C4-2B (cell line): ENCODE data around the gene RNF214.

Experiments used
- H3K27ac ChIP-seq: fragments of 450-650 bp; 2 replicates; pipeline ENCODE4 v1.5.1; 2017
- ZFX ChIP-seq: fragments of 450-650 bp; IDR thresholded peaks from 2 replicates; pipeline ENCODE4 v1.6.1; 2017
- TF ChIP-seq, protein P1 (sequence below): fragments of 450-650 bp; conservative IDR thresholded peaks from 2 replicates; pipeline ENCODE4 v1.5.1; 2017; ENCODE audit warnings: mild to moderate bottlenecking

RNF214 gene

DNA sequence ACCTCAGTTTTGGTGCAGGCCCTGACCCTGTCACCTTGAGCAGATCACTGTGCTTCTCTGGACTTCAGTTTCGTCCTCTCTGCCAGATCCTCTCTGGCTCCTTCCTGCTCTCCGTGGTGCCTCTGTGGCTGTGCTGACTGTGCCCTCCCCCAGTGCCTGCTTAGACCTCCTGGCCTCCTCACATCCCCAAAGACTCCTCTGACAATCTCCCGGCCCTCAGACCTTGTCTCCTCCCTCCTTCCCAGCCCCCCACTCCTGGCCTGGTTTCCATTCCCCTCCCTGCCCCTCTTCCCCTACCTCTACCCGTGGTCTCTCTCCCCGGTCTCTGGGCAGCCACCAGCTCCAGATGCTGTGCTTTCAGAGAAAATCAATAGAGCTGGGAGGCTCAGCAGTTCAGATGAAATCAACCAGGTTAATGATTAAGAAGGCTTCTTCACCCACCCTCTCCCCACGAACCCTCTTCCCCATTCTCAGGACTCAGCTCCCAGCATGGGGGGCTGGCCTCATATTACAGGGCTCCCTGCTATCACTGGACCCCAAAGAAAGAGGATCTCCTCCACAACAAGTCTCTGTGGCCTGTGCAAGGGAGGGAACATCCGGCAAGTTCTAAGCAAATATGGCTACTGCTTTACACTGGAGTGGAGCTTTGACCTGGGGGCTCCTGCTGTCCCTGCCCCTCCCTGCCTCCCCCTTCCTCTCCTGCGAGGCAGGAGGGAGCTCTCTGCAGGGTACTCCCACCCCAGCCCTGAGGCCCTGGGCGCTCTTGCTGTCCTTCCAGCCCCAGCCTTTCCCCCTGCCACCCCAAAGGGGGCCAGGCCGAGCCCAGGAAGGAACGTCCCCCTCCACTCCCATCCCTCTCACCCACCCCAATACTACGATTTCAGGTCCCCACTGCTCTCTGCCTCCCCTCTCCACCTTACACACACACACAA, 67.1 kb downstream of the RNF214 start:
- H3K27ac ChIP-seq, result no peak overlapping the region
- TF ChIP-seq, protein P1, sequence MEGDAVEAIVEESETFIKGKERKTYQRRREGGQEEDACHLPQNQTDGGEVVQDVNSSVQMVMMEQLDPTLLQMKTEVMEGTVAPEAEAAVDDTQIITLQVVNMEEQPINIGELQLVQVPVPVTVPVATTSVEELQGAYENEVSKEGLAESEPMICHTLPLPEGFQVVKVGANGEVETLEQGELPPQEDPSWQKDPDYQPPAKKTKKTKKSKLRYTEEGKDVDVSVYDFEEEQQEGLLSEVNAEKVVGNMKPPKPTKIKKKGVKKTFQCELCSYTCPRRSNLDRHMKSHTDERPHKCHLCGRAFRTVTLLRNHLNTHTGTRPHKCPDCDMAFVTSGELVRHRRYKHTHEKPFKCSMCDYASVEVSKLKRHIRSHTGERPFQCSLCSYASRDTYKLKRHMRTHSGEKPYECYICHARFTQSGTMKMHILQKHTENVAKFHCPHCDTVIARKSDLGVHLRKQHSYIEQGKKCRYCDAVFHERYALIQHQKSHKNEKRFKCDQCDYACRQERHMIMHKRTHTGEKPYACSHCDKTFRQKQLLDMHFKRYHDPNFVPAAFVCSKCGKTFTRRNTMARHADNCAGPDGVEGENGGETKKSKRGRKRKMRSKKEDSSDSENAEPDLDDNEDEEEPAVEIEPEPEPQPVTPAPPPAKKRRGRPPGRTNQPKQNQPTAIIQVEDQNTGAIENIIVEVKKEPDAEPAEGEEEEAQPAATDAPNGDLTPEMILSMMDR, result no peak
- TF ChIP-seq ZFX, result no peak

- no peak overlapping the region for H3K27ac ChIP-seq
- no peak for TF ChIP-seq ZFX
These were observed 67.8 kb downstream of the RNF214 start for GRCh38 chr11:117300283-117300663.

DNA sequence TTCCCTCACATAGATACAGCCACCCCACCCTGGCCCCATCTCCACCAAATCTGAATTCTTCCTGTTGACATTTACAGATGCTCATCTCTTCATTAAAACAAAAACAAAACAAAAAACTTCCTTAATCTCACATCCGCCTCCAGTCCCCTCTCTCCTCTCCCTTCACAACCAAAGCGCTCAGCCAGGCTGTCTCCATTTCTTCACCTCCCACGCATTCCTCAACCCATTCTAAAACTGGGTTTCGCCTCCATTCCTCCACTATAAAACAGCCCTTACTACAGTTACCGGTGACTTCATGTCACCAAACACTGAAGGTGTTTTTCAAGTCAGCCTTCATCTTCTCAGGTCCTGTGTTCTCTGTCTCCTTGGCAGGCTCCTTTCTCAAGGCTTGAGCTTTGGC, 68.3 kb downstream of the RNF214 start:
- no peak overlapping the region for H3K27ac ChIP-seq
- TF ChIP-seq, protein P1, result no peak
- no peak for TF ChIP-seq ZFX

- no peak overlapping the region for H3K27ac ChIP-seq
- TF ChIP-seq, protein P1, result no peak
- TF ChIP-seq ZFX, result no peak
These were observed 69.8 kb downstream of the RNF214 start for GRCh38 chr11:117302228-117302627.

GRCh38 chr11:117303101-117303500, 70.6 kb downstream of the RNF214 start:
- TF ChIP-seq ZFX, result no peak
- TF ChIP-seq, protein P1, result no peak
- no peak overlapping the region for H3K27ac ChIP-seq

DNA sequence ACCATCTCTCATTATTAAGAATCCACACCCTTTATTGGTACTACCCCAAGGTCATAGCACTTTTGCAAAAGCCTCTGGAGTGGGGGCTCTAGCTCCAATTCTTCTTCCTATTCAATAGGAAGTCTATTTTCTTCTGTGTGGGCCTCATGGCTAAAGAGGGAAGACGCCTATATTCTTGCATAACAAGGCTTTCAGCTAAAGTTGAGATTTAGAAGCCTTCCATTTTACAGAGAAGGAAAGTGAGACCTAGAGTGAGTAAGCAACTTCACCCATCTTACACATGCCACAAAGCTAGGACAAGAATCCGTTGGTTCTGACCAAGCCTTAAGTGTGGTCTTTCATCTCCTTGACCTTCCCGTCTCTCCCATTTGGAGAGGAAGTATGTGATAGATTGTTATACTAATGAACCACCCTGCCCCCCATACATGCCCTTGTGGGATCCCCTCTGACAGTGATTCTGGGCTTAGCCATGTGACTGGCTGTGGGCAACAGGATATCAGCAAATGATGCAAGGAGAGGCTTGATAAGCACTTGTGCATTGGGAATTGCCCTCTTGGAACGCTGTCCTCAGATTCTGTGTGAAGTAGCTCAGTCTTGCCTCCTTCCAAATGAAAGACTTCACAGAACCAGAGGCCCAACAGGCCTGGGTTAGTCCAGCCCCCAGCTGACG, 71.3 kb downstream of the RNF214 start:
- TF ChIP-seq, protein P1, result no peak
- no peak for TF ChIP-seq ZFX
- no peak overlapping the region for H3K27ac ChIP-seq

DNA sequence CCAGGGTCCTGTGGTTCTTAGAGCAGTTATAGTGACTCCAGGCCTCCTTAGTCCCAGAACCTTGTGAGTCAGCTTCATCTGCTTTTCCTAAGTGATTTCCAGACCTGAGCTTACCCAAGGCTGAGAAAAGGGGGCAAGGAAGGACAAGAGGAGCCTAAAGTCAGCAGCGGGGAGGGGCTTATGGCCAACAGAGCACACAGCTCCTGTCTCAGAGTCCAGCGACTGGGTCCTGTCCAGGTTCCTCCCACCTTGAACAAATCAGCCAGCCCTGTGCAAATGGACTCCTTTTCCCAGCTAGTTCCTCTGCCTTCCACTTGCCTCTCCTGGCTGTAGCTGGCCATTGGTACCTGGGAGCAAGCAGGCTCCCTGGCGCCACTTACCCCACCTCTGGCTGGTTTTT, 72.7 kb downstream of the RNF214 start:
- TF ChIP-seq, protein P1, result no peak
- TF ChIP-seq ZFX, result no peak
- H3K27ac ChIP-seq, result no peak overlapping the region
